HL-60 (cell line): ENCODE data around the gene RUNX1.

Source experiments
- GABPA ChIP-seq: IDR thresholded peaks from 2 replicates; pipeline ENCODE4 v1.6.1; 2012; ENCODE audit warnings: low read depth
- POLR2AphosphoS5 ChIP-seq: IDR thresholded peaks from 2 replicates; pipeline ENCODE4 v1.6.1; 2012; ENCODE audit warnings: low read depth
- REST ChIP-seq: IDR thresholded peaks from 2 replicates; pipeline ENCODE4 v1.6.1; 2012; ENCODE audit warnings: low read depth; ENCODE audit not compliant: insufficient replicate concordance
- SPI1 ChIP-seq: IDR thresholded peaks from 2 replicates; pipeline ENCODE4 v1.6.1; 2012; ENCODE audit warnings: low read depth, mild to moderate bottlenecking, borderline replicate concordance
- TF ChIP-seq, protein P1 (sequence below): IDR thresholded peaks from one replicate; pipeline ENCODE4 v1.5.1; 2011; ENCODE audit warnings: low read length, control low read depth, inconsistent platforms; ENCODE audit not compliant: insufficient read depth

GRCh38 chr21:34887725-34888568 is 161.2 kb downstream of the RUNX1 start:
- TF ChIP-seq, protein P1, sequence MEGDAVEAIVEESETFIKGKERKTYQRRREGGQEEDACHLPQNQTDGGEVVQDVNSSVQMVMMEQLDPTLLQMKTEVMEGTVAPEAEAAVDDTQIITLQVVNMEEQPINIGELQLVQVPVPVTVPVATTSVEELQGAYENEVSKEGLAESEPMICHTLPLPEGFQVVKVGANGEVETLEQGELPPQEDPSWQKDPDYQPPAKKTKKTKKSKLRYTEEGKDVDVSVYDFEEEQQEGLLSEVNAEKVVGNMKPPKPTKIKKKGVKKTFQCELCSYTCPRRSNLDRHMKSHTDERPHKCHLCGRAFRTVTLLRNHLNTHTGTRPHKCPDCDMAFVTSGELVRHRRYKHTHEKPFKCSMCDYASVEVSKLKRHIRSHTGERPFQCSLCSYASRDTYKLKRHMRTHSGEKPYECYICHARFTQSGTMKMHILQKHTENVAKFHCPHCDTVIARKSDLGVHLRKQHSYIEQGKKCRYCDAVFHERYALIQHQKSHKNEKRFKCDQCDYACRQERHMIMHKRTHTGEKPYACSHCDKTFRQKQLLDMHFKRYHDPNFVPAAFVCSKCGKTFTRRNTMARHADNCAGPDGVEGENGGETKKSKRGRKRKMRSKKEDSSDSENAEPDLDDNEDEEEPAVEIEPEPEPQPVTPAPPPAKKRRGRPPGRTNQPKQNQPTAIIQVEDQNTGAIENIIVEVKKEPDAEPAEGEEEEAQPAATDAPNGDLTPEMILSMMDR = no peak
- TF ChIP-seq POLR2AphosphoS5 (peak; percentile 93), REST (no peak), GABPA (no peak), SPI1 (no peak; the same call in 1 of the 2 replicates)
